ENCODE measurements around the gene KIF11.

KIF11 gene

DNA sequence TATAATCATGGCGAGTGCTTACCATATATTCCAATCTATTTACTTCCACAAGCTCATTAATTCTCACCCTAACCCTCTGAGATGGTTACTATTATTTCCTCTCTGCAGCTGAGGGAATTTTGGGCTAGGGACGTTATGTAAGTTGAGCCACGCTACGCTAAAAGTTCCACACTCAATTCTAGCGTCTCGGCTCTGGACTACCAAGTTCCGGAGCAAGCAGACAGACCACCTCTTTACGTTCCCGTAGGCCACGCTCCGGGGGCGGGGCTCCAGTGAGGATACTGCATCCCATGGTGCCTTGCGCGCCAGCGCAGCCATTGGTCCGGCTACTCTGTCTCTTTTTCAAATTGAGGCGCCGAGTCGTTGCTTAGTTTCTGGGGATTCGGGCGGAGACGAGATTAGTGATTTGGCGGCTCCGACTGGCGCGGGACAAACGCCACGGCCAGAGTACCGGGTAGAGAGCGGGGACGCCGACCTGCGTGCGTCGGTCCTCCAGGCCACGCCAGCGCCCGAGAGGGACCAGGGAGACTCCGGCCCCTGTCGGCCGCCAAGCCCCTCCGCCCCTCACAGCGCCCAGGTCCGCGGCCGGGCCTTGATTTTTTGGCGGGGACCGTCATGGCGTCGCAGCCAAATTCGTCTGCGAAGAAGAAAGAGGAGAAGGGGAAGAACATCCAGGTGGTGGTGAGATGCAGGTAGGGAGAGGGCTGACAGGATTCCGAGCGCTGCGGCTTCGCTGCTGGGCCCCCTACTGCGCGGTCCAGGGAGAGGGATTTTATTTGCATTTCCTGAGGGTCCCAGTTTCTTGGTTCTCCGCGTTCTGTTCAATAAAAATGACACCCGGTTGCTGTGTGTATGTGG lies at the start of gene KIF11:
TSS of gene KIF11 (plus strand) at position 370 of the 858 bp plus-strand sequence. CDS start at position 616, 246 bp downstream.
- Histone ChIP-seq H3K4me3 (ENCODE audit: low read depth, low read length) (peak within 1 kb of the TSS; percentile 96), H3K27ac (peak within 1 kb of the TSS; percentile 99), H3K9me3 (ENCODE audit: severe bottlenecking) (no peaks in the 10 kb centered on the region), H3K36me3 (peaks cover 10% of the 10 kb centered on the region), H3K27me3 (ENCODE audit: insufficient read depth, low read depth, severe bottlenecking) (no peaks in the 10 kb centered on the region)
- DNase-seq = peak; percentile 99
- TF ChIP-seq, protein P1, sequence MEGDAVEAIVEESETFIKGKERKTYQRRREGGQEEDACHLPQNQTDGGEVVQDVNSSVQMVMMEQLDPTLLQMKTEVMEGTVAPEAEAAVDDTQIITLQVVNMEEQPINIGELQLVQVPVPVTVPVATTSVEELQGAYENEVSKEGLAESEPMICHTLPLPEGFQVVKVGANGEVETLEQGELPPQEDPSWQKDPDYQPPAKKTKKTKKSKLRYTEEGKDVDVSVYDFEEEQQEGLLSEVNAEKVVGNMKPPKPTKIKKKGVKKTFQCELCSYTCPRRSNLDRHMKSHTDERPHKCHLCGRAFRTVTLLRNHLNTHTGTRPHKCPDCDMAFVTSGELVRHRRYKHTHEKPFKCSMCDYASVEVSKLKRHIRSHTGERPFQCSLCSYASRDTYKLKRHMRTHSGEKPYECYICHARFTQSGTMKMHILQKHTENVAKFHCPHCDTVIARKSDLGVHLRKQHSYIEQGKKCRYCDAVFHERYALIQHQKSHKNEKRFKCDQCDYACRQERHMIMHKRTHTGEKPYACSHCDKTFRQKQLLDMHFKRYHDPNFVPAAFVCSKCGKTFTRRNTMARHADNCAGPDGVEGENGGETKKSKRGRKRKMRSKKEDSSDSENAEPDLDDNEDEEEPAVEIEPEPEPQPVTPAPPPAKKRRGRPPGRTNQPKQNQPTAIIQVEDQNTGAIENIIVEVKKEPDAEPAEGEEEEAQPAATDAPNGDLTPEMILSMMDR (IDR thresholded peaks at IDR 0.05; ENCODE audit: low read depth, low read length) = no peak

GRCh38 chr10:92544296-92544695 lies 48.6 kb upstream of the KIF11 start:
- Histone ChIP-seq H3K27me3 (ENCODE audit: insufficient read depth, low read depth, severe bottlenecking) (no peaks in the 10 kb centered on the region), H3K4me3 (ENCODE audit: low read depth, low read length) (no peak overlapping the region), H3K27ac (no peak overlapping the region), H3K36me3 (no peaks in the 10 kb centered on the region; the same call in 1 of the 2 replicates), H3K9me3 (ENCODE audit: severe bottlenecking) (no peaks in the 10 kb centered on the region)
- TF ChIP-seq, protein P1 (IDR thresholded peaks at IDR 0.05; ENCODE audit: low read depth, low read length) = no peak
- DNase-seq = no peak

DNA sequence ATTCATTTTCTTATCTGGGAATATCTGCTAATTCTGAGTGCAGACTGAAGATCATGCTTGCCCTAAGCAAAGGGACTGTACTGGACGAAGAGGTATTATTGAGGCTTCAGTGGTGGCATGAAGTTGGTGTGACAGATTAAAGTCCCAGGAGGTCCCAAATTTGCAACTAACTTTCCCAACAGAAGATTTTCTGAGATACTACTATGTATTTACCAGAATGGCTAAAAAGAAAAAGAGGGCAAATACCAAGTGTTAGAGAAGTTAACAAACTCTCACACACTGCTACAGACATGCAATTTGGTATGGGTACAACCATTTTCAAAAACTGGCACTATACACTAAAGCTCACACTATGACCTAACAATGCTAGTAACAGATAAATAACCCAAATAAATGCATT lies 47.4 kb upstream of the KIF11 start:
- DNase-seq = no peak
- no peak overlapping the region for H3K4me3 ChIP-seq (ENCODE audit: low read depth, low read length)
- TF ChIP-seq, protein P1 (IDR thresholded peaks at IDR 0.05; ENCODE audit: low read depth, low read length) = no peak
- H3K36me3 ChIP-seq = no peaks in the 10 kb centered on the region; the same call in 1 of the 2 replicates
- no peak overlapping the region for H3K27ac ChIP-seq
- H3K9me3 ChIP-seq (ENCODE audit: severe bottlenecking) = no peaks in the 10 kb centered on the region
- no peaks in the 10 kb centered on the region for H3K27me3 ChIP-seq (ENCODE audit: insufficient read depth, low read depth, severe bottlenecking)

- Histone ChIP-seq H3K4me3 (ENCODE audit: low read depth, low read length) (no peak overlapping the region), H3K36me3 (peaks cover 5% of the 10 kb centered on the region), H3K9me3 (ENCODE audit: severe bottlenecking) (no peaks in the 10 kb centered on the region), H3K27me3 (ENCODE audit: insufficient read depth, low read depth, severe bottlenecking) (no peaks in the 10 kb centered on the region), H3K27ac (no peak overlapping the region)
- TF ChIP-seq, protein P1 (IDR thresholded peaks at IDR 0.05; ENCODE audit: low read depth, low read length) = no peak
- DNase-seq = no peak
Observed at GRCh38 chr10:92547676-92548075, 45.3 kb upstream of the KIF11 start.

- Histone ChIP-seq H3K27ac (no peak overlapping the region), H3K27me3 (ENCODE audit: insufficient read depth, low read depth, severe bottlenecking) (no peaks in the 10 kb centered on the region), H3K4me3 (ENCODE audit: low read depth, low read length) (no peak overlapping the region), H3K36me3 (peaks cover 20% of the 10 kb centered on the region), H3K9me3 (ENCODE audit: severe bottlenecking) (no peaks in the 10 kb centered on the region)
- TF ChIP-seq, protein P1 (IDR thresholded peaks at IDR 0.05; ENCODE audit: low read depth, low read length) = no peak
- no peak for DNase-seq
Observed at GRCh38 chr10:92550924-92551323, 42.0 kb upstream of the KIF11 start.
